GM12801 (cell line): Measurements from ENCODE around the gene SHC2.

Experiments
- TF ChIP-seq, protein P1 (sequence below): IDR thresholded peaks from one replicate; pipeline ENCODE4 v1.5.1; 2011; ENCODE audit warnings: control low read depth; ENCODE audit not compliant: insufficient read length; ENCODE audit errors: extremely low read depth

Gene SHC2

GRCh38 chr19:470701-471100 is 9.9 kb upstream of the SHC2 start:
- TF ChIP-seq, protein P1, sequence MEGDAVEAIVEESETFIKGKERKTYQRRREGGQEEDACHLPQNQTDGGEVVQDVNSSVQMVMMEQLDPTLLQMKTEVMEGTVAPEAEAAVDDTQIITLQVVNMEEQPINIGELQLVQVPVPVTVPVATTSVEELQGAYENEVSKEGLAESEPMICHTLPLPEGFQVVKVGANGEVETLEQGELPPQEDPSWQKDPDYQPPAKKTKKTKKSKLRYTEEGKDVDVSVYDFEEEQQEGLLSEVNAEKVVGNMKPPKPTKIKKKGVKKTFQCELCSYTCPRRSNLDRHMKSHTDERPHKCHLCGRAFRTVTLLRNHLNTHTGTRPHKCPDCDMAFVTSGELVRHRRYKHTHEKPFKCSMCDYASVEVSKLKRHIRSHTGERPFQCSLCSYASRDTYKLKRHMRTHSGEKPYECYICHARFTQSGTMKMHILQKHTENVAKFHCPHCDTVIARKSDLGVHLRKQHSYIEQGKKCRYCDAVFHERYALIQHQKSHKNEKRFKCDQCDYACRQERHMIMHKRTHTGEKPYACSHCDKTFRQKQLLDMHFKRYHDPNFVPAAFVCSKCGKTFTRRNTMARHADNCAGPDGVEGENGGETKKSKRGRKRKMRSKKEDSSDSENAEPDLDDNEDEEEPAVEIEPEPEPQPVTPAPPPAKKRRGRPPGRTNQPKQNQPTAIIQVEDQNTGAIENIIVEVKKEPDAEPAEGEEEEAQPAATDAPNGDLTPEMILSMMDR, result no peak

- TF ChIP-seq, protein P1, result no peak
Observed at GRCh38 chr19:469833-470232, 9.0 kb upstream of the SHC2 start.

- TF ChIP-seq, protein P1, result no peak
Observed at GRCh38 chr19:468587-469256, 7.9 kb upstream of the SHC2 start.

DNA sequence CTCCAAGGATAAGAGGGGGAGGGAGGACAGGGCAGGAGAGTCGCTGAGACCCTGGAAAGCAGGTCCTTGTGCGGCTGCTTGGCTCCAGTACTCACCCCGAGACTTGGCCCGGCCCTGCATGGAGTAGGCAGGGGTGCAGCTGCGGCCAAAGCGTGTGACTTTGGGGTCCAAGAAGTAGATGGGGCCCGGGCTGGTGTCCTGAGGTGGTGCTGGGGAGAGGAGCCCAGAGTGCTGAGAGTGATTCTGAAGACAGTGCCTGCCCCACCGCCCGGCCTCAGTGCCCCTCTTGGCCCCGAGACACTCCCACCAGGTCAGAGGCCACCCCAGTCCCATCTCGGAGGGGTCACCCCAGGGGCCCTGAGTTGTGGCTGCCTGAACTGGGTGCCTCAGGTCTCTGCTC is 6.7 kb upstream of the SHC2 start:
- TF ChIP-seq, protein P1, result no peak

DNA sequence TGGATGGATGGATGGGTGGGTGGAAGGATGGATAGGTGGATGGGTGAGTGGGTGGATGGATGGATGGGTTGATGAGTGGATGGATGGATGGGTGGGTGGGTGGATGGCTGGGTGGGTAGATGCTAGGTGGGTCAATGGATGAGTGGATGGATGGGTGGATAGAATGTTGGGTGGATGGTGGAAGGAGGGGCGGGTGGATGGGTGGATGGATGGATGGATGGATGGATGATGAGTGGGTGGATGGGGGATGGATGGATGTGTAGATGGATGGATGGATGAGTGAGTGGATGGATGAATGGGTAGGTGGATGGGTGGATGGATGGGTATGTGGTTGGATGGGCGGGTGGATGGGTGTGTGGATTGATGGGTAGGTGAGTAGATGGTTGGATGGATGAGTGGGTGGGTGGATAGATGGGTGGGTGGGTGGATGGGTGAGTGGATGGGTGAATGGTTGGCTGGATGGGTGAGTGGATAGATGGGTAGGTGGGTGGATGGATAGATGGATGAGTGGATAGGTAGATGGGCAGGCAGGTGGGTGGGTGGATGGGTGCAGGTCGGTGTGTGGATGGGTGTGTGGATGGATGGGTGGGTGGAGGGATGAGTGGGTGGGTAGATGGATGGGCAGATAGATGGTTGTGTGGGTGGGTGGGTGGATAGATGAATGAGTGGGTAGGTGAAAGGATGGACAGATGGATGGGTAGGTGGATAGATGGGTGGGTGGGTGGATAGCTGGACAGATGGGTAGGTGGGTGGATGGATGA is 4.4 kb upstream of the SHC2 start:
- TF ChIP-seq, protein P1, result no peak

DNA sequence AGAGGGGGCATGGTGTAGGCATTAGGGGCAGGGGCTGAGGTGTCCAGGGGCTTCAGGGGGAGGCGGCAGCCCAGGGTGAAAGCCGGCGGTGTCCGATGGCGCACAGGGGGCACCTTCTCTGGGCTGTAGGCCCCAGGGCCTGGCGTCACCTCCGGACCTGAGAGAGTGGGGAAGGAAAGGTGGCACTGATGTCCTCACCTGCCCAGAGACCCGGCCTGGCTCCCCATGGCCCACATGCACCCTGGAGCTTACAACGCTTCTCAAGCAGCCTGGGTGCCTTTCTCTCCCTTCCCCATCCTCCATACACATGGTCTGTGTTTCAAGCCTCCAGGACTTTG is 3.3 kb upstream of the SHC2 start:
- TF ChIP-seq, protein P1, result no peak

GRCh38 chr19:463483-464207 is 2.8 kb upstream of the SHC2 start:
- TF ChIP-seq, protein P1, result no peak
